Activated CD8-positive, alpha-beta memory T cell treated with anti-CD3 and anti-CD28 coated beads for 4 hours (primary cell): Measurements from ENCODE around the gene CDH23.

ENCODE experiments used
- DNase-seq, 2 donors: peaks; one replicate each; pipeline ENCODE4 v3.0.0-alpha.2; 2020; ENCODE audit warnings: low read depth in 2 of 2

Gene CDH23

DNA sequence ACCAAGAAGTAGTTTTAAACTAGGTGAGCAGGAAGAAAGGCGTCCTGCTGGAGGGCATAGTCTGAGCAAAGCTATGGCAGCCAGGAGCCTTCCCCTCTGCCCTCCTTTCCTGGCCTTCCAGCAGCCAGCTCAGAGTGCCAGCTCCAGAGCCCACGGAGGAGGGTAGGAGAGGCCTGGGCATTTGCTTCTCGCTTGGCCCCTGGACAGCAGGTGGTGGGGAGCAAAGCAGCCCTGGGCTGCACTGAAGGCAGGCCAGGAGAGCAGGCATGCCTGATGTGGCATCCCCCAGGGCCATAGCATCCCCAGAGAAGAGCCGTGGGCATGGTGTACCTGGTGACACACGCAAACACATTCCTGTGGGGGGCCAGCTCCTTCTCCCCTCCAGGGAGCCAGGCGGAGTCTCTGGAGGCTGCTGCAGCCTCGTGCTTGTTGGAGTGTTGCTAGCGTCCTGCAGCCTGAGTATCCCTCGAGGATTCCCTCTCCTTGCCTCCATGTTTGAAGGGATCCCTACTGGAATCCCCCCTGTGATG, 43.9 kb downstream of the CDH23 start:
- DNase-seq = no peak

GRCh38 chr10:71442000-71442399, 45.3 kb downstream of the CDH23 start:
- no peak for DNase-seq

- no peak for DNase-seq
Observed at GRCh38 chr10:71442859-71443570, 46.3 kb downstream of the CDH23 start.

DNA sequence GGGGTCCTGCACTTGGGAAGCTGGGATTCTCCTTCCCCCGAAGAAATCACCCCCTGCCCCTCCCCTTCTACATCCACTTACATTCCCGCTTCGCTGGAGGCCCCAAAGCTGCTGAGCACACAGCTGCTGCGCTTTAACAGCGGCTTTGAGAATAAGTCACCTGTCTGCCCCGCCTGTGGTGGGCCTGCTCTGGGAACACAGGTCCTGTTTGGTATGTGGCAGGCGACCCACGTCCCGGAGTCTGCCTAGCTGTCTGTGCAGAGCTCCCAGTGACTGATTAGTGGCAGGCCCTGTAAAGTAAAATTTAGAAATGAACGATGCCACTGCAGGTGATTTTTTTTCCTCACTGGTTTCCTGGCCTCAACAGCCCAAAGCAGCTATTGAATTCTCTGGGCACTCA, 47.0 kb downstream of the CDH23 start:
- DNase-seq = no peak

GRCh38 chr10:71444284-71445054, 47.7 kb downstream of the CDH23 start:
- no peak for DNase-seq

DNA sequence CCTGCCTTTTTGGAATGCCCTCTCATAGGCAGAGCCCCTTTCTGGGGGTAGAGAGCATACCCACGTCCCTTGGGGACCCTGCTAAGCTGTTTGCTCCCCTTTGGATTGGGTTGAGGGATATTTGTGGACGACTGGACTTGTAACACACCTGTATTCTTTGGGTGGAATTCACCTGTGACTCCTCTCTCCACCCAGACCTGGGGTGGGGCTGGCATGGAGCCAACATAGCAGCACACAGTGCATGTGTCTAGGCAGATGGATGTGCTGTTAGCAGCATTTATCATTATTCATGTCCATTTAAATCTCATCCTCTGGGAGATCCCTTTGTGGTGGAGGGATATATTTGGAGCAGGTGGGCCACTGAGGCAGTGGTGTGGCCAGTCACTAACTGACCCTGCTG, 51.0 kb downstream of the CDH23 start:
- no peak for DNase-seq

DNA sequence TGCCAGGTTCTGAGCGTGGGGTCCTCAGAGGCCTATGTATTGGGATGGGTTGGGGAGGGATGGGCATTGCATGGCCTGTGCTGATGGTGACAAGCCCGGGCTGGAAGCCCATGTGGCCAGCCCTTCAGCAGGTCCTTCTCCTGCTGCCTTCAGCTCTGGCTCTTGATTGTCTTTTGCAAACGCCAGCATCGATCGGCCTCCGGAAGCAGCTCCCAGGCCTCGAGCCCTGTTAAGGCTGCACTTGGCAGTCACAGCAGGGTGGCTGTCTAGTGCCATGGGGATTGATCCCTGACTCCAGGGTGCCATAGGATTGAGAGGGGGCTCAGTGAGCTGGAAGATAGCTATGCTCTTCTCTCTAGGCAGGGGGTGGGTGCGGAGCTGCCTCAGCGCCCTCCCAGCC, 51.4 kb downstream of the CDH23 start:
- DNase-seq = no peak

- DNase-seq = no peak
Observed at GRCh38 chr10:71449026-71449425, 52.3 kb downstream of the CDH23 start.

DNA sequence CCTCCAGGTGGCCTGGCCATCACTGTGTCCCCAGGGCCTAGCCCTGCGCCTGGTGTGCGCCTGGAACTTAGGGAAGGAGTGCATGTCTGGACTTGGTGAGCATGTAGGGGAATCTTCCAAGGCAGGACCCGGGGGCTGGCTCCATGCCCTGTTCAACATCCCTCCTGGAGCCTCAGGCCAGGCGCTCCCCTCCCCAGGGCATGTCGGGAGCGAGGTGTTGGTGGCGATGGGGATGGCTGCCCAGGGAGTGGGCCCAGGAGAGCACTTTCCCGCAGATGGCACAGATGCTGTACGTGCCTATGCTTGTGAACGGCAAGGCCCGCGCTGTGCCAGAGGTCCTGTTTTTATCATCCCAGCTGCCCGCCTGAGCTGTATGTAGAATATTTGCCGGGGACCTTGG, 55.0 kb downstream of the CDH23 start:
- no peak for DNase-seq

- DNase-seq = no peak
Observed at GRCh38 chr10:71453186-71453585, 56.5 kb downstream of the CDH23 start.

GRCh38 chr10:71454347-71454746, 57.6 kb downstream of the CDH23 start:
- no peak for DNase-seq

DNA sequence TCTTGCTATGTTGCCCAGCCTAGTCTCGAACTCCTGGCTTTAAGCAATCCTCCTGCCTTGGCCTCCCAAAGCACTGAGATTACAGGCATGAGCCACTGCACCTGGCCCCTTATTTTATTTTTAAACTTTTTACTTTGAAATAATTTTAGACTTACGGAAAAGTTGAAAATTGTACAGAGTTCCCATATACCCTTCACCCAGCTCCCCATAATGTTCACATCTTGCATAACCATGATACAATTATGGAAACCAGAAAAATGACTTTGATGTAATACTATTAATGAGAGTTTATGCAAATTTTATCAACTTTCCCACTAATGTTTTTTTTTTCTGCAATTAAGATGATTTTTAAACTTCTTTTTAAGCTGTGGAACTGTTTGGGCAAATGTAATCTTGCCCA, 58.3 kb downstream of the CDH23 start:
- no peak for DNase-seq

GRCh38 chr10:71456631-71457030, 59.9 kb downstream of the CDH23 start:
- DNase-seq = no peak

- no peak for DNase-seq
Observed at GRCh38 chr10:71457908-71458307, 61.2 kb downstream of the CDH23 start.

DNA sequence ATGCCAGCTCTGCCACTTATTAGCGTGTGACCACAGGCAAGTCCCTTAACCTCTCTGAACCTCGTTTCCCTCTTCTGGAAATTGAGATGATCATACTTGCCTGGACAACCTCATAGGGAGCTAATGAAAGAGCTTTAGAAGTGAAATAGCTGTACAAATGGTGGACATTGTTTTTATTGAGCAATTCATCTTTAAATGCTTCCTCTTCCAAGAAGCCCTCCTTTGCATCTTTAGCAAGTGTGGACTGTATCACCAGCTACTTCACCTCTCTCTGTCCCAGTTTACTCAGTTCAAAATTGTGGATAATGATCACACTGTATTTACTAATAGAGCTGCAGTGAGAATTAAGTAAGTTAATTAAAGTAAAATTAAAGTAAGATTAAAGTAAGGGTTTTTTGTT, 61.7 kb downstream of the CDH23 start:
- DNase-seq = no peak

DNA sequence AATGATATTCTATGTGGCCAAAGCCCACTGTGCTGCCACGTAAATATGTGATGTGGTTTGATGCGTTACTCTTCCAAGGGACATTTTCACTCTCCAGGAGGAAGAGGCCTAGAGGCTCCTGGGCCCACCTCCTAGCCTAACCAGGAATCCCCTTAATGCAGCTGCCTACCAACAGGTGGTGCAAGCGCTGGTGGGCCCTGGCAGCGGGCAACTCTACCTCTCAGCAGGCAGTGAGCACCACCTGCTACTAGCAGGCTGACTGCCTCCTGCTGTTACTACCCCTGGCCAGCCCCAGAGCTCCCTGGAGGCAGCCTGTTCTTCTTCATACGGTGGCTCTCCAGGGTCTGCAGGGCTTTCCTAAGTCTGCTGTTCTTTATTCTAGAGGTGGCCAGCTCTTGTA, 62.8 kb downstream of the CDH23 start:
- DNase-seq = no peak

DNA sequence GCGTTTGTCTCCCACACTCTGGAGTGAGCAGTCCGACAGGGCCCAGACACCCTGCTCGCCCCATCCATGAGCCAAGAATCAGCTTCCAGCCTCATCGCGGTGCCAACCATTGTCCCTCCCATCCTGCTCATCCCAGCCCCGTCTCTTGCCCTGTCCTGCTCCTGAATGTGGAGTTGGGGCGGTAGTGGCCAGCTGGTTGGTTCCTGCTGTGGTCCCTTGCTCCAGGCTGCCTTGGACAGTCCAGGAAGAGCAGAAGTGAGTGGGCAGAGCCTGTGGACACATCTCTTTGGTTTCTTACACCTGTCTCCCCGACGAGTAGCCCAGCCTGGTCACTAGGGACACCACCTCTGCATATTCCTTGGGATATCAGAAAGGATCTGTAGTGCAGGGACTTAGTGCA, 63.9 kb downstream of the CDH23 start:
- DNase-seq = no peak

DNA sequence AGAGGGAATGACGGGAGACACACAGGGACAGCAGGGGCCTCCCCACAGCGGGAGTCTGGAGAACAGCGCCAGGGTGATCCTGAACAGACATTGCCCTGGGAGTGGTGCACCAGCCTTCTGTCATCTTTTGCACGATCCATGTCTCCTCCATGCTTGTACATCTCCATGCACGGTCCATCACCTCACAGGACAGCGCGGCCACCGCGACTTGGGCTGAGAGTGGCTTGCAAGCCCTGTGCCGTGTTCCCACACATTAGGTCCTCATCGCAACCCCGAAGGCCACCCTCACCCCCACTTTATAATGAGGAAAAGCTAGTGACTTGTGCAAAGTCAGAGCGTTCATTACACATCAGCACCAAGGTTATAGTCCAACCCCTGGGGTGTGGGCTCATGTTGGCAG, 64.7 kb downstream of the CDH23 start:
- no peak for DNase-seq

- no peak for DNase-seq
Observed at GRCh38 chr10:71462062-71462935, 65.6 kb downstream of the CDH23 start.

GRCh38 chr10:71463111-71463510, 66.4 kb downstream of the CDH23 start:
- no peak for DNase-seq

- DNase-seq = no peak
Observed at GRCh38 chr10:71465551-71466252, 69.0 kb downstream of the CDH23 start.

- DNase-seq = no peak
Observed at GRCh38 chr10:71466330-71466729, 69.6 kb downstream of the CDH23 start.
